ENCODE measurements around the gene NDUFAF2. TPM values are rescaled to one million over a fixed set of nuclear protein-coding genes. Genes with fewer than 3 reads are reported as not detected.
"Not testable (repeated sequence)": the region's sequence is repeated elsewhere in the genome, so short reads cannot be mapped to it uniquely, and the experiment has no call there.

The NDUFAF2 gene
- polyA plus RNA-seq, 12 donors: 22.1 to 72.3 (median 30.6) TPM; not detected in 1

GRCh38 chr5:61168951-61169350, 223.9 kb downstream of the NDUFAF2 start:
- DNase-seq: no peak

- DNase-seq: no peak
Measured at GRCh38 chr5:61171479-61171878, 226.5 kb downstream of the NDUFAF2 start.

DNA sequence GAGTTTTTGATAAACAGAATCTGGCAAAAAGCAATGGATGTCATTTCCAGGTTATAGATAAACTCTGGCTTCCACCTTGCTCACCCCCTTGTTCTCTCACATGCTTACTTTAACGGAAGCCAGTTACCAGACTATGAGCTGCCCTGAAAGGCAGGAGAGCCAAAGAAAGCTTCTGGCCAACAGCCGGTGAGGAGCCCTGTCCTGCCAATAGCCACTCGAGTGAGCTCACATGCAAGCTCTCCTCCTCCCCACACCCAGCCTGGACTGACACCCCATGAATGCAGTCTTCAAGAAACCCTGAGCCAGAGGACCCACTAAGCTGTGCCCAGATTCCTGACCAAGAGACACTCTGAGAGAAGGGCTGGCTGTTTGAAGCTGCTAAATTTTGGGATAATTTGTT, 231.6 kb downstream of the NDUFAF2 start:
- no peak for DNase-seq

- DNase-seq: no peak
Measured at GRCh38 chr5:61177070-61177469, 232.1 kb downstream of the NDUFAF2 start.

GRCh38 chr5:61177716-61178115, 232.7 kb downstream of the NDUFAF2 start:
- no peak for DNase-seq

- no peak for DNase-seq
Measured at GRCh38 chr5:61178702-61179101, 233.7 kb downstream of the NDUFAF2 start.

GRCh38 chr5:61180886-61181285, 235.9 kb downstream of the NDUFAF2 start:
- DNase-seq: no peak

GRCh38 chr5:61182449-61182848, 237.4 kb downstream of the NDUFAF2 start:
- no peak for DNase-seq

- no peak for DNase-seq
Measured at GRCh38 chr5:61183538-61183937, 238.5 kb downstream of the NDUFAF2 start.

GRCh38 chr5:61184708-61185107, 239.7 kb downstream of the NDUFAF2 start:
- DNase-seq: no peak

- DNase-seq: no peak
Measured at GRCh38 chr5:61186634-61187033, 241.6 kb downstream of the NDUFAF2 start.

GRCh38 chr5:61187352-61187751, 242.3 kb downstream of the NDUFAF2 start:
- not testable (repeated sequence) for DNase-seq

GRCh38 chr5:61187826-61188225, 242.8 kb downstream of the NDUFAF2 start:
- DNase-seq: not testable (repeated sequence)

- DNase-seq: no peak
Measured at GRCh38 chr5:61198606-61199005, 253.6 kb downstream of the NDUFAF2 start.

DNA sequence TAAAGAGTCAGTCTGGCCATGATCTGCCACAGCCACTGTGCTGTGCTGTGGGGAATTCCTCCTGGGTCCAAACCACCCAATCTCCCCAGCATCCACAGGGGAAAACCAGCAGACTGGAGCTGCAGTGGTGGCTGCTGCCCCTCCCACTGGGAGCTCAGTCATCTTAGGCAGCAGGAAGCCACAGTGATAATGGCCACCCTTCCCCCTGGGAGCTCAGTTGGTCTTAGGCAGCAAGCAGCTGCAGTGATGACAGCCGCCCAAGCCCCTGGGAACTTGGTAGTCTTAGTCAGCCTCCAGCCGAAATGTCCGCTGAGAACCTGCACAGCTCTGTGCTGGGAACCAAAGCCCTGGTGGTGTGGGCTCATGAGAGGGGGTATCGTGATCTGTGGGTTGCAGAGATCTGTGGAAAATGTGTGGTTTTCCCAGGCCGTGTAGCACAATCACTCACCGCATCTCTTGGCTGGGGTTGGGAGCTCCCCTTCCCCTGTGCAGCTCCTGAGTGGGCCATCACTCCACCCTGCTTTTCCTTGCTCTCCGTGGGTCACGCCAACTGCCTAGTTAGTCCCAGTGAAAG, 255.7 kb downstream of the NDUFAF2 start:
- no peak for DNase-seq

DNA sequence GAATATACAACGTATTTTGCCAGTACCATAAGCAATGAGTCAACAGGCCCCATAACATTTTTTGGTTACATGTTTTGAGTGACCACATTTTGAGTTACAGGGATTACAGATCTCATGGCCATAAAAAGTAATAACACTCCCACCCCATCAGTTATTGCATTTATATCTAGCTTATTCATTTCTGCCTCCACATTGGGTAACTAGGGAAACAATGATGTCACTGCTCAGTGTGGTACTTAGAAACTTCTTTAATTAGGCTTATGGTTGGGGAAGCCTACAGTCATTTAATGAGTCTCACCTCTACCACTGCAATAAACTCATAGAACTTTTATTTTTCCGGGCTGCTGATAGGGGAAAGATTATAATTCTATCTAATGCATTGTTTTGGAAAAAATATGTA, 257.2 kb downstream of the NDUFAF2 start:
- DNase-seq: no peak

Other genes starting within 250 kb of the NDUFAF2 start
- 10 to 100 TPM in 1 of 12 donors, 1 to 10 TPM in 10, not detected in 1; 2.8 to 14.0 (median 5.2) TPM for gene DEPDC1B, start 245.0 kb upstream of the NDUFAF2 start, polyA plus RNA-seq (ENCODE audit: insufficient read length in 12 of 12)
- gene ELOVL7, start 100.9 kb upstream of the NDUFAF2 start, polyA plus RNA-seq (ENCODE audit: insufficient read length in 12 of 12): 1 to 10 TPM in 1 of 12 donors, under 1 TPM in 9, not detected in 2; 0.12 to 1.6 (median 0.28) TPM
- 10 to 100 TPM in 10 of 12 donors, 1 to 10 TPM in 1, not detected in 1; 7.8 to 18.6 (median 15.8) TPM for gene ERCC8, start 135 bp upstream of the NDUFAF2 start, polyA plus RNA-seq (ENCODE audit: insufficient read length in 12 of 12)
- gene SMIM15, start 217.3 kb downstream of the NDUFAF2 start, polyA plus RNA-seq (ENCODE audit: insufficient read length in 12 of 12): 10 to 100 TPM in 11 of 12 donors, not detected in 1; 31.4 to 59.3 (median 37.6) TPM

Data from muscle of arm (tissue), 12 donors.